Esophagus mucosa (tissue), 1 donor: ENCODE measurements around the gene CSF2. TPM values are rescaled to one million over a fixed set of nuclear protein-coding genes. Genes with fewer than 3 reads are reported as not detected.
"Not testable (repeated sequence)": the region's sequence is repeated elsewhere in the genome, so short reads cannot be mapped to it uniquely, and the experiment has no call there.

Experiments
- ATAC-seq: fragments of 200-7000 bp; cut with Tn5 transposase; one replicate; pipeline ENCODE4 v1.9.1; 2020
- total RNA-seq: library from RNA; stranded (reverse); gene quantifications from one replicate; pipeline ENCODE4 v1.2.4, GENCODE V29; 2023
- donor health status: DM: yes; HTN: yes; CAD: no.

The CSF2 gene
- total RNA-seq, 1 donor from 2014 or later, result not detected

DNA sequence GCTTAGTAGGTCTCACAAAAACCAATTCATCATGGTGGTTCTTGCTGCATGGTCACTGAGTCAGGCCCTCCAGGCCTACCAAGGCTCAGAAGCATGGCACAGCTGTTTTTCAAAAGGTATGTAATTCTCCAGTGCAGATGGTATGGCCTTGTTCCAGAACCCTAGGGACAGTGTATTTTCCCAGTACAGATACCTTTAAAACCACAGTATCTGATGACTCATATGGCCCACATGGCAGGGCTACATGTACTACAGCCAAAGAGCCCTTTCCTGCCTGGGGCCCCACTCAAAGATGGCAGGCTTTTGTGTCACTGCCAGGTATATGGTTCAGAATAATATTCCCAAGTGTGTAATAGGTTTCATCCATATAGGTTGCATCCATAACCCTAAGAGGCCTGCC is 16.5 kb downstream of the CSF2 start:
- peak; percentile 16 for ATAC-seq

DNA sequence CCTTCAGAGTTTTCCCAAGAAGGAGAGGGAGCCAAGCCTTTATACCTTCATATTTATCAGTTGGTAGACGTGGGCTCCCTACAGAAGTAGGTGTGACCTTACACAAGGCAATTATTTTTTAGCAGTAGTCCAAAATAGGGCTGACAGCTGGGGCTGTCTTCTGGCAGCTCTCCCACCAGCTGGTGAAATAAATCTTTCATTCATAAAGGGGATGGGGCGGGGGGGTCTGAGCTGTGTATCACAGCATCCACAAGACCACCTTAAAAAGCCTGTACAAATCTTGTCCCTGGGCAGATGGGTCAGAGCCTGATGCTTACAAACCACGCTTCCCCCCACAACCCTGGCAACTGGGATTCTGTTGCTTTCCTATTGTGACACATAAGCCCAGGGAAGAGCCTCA is 19.7 kb downstream of the CSF2 start:
- ATAC-seq, result no peak

DNA sequence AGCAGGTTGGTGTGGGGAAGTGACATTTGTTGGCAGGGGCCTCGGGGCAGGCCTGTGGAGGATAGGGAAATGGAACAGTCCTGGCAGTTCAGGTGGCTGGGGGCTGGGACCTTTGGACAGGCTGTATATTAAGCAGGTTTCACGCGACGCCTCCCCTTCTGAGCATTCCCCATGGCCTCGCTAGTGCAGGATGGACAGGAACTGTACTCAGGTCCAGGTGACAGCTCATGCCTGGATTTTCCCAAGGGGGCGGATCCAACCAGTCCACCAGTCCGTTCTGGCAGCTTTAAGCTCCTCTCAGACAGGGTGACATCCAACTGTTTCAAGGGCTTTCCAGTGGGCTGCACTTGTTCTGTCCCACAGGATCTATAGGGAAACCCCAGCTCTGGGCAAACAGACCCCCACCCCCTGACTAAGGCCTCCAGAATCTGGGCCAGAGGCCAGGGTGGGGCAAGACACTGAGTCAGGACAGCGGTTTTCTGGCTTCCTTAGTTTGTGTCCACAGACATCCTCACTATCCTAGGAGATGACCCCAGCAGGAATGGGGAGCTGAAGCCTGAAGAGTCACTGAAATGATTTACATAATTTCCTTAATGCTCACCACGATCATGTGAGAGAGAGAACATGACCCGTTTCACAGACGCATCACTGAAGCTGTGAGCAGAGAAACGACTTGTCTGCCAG is 20.9 kb downstream of the CSF2 start:
- peak; percentile 45 for ATAC-seq

DNA sequence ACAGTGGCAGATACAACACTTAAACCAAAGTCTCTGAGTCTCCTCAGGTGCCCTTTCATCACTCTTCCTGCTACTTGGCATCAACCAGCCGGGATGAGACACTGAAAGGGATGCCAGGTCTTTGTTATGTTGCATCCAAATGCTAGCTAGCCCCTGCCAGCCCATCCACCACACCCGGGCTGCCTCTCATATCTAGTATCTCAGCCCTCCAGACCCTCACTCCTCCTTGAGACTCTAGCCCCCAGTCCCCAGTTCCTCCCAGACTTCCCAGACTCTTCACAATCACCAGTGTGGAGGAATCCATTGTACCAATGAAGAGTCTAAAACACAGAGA is 21.5 kb downstream of the CSF2 start:
- ATAC-seq, result no peak

DNA sequence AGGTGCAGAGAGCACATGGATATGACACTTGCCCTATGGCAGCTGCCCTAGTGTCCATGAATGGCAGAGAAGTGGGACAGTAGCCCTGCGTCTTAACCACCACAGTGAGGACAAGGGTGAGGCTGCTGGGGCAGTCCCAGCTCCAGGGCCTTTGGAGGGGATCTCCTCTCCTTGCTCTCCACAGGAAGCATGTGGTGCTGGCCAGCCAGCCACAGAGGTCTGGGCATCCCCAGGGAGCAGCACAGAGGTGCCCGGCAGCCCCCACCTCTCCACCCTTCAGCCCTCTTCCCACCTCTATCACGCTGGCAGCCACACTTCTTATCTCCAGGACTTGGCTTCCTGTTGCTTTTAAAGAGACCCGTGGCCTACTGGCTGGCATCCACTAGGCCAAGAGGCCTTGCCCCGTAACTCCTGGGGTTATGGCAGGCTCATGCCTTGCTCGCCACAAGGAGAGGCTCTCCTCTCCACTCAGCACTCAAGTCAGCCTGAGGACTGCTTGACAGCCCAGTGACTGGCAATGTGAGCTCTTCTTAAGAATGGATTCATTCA is 21.9 kb downstream of the CSF2 start:
- ATAC-seq, result no peak

DNA sequence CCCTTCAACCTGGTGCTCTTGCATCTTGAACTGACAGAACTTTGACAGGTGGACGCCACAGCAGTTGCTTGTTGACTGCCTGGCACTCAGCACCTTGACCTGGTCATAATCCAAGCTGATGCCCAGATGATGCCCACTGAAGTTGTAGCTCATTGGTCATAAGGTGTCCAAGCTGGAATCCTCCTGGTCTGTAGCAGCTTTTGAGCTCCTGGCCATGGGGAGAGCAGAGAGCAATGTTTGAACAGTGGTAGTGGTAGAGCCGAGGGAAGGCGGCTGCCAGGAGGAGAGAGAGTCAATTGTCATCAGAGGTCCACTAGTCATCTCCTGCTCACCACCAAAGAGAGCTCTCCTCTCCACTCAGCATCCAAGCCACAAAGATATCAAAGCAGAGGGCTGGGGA is 23.3 kb downstream of the CSF2 start:
- ATAC-seq, result no peak

DNA sequence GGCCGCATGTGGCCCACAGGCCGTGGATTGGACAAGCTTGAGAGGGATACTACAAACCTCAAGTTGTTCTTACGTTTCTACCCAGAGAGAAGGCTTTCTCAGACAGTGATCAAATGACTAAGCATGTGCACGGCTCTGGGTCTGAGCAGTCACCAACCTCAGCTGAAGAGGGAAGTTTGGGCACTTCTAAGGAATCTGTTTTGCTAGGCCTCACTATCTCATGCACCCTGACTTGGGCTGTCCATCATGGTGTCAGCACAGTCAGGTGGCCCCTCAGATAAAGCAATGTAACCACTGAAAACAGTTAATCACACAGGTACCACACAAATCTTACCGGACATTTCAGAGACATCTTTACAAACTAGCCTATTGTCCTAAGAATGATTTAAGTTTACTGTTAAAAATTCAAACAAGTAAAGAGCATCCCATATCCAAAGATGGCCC is 24.6 kb downstream of the CSF2 start:
- ATAC-seq, result no peak

DNA sequence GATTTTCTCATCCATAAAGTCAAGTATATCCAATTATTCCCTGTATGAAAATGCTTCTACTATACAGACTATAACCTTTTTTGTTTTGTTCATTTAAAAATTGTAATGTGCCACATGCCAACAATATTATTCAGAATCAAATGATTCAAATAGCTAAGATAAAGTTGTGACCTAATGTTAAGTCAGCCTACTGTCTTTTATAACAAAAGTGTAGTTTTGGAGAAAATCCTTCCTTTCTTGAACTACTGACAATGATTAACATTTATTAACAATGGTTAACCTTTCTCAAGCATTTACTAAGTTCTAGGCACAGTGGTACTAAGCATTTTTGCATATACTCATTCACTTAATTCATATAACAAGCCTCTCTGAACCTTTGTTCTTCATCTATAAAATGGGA is 25.0 kb downstream of the CSF2 start:
- no peak for ATAC-seq

DNA sequence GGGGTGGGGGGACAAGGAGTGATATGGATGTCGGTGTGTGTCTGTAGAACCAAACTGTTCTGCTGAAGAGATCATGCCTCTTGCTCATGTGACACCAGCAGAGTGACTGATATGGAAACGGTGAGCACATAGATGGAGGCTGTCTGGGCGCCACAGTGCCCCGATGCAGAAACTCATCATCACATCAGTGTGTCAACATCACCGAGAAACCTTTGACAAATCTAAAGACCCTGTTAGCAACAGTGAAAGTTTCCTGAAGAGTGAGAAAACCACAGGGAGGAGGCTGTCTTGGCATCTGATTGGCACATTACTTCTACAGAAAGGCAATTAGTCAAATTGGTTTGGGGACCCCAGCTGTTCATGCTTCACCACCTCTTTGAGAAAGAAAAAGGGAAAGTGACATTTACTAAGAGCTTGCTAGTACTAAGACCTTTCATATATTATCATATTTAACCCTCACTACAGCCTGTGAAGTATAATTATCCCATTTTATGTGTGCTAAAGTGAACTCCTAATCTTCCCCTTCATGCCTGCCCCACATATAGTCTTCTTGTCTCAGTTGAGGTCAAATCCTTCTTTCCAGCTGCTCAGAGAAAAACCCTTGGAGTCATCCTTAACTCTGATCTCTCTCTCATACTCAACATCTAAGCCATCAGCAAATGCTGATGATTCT is 25.6 kb downstream of the CSF2 start:
- no peak for ATAC-seq

DNA sequence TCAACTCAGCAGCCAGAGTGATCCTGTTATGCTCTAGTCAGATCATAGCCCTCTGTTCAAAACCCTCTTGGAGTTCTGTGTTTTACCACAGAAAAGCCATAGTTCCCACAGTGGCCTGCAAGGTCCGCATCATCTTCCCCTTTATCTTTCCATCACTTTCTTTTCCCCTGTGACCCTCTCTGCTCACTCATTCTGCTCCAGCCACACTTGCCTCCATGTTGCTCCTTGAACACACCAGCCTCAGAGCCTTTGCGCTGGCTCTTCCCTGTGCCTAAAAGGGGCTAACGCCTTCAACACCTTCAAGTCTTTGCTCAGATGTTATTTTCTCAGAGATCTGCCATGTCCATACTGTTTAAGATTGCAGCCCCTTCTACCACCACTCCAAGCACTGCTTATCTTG is 26.3 kb downstream of the CSF2 start:
- no peak for ATAC-seq

DNA sequence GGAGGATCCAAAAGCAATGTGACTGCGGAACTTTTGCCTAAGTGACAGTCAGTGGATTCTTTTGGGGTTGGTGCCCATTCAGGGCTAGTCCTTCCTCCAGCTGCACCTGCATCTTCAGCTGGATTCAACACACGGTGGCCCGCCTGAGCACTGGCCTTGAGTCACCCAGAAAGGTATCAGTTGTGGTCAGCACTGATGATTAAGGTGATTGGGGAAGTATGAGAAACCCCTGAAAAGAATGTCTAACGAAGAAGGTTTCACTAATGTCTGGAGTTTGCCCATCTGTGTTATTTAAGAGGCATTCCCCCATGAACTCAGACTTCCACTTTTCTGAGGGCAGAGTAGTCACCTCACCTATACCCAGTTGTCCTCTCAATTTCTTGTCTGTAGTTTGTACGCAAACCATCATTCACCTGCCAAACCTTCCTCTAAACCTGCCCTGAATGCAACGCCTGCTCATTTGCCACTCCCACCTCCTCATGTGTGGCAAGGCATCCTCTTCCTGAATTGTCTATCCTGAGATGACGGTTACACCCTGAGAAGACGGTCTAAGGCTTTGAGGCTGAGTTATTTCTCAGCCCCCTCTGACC is 27.2 kb downstream of the CSF2 start:
- no peak for ATAC-seq

DNA sequence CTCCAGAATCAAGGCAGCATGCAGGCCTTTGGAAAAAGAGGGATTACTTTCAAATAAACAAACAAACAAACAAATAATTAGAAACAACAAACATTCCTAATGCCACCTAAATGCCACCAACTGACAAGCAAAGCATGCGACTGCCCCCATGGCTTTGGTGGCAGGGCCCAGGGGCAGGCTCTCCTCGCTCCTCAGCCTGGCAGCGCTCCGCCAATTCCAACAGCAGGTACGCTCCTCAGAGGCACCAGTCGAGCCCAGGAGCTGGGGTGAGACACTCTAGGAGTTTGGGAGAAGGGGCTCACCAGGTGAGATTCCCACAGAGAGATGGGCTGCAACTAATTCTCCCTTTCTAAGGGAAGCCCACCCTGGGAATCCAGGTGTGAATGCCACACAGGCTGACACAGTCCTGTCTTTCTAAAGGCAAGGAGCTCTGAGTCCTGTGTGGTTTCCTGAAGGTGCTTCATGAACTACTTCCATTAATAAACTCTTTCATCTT is 27.8 kb downstream of the CSF2 start:
- no peak for ATAC-seq

DNA sequence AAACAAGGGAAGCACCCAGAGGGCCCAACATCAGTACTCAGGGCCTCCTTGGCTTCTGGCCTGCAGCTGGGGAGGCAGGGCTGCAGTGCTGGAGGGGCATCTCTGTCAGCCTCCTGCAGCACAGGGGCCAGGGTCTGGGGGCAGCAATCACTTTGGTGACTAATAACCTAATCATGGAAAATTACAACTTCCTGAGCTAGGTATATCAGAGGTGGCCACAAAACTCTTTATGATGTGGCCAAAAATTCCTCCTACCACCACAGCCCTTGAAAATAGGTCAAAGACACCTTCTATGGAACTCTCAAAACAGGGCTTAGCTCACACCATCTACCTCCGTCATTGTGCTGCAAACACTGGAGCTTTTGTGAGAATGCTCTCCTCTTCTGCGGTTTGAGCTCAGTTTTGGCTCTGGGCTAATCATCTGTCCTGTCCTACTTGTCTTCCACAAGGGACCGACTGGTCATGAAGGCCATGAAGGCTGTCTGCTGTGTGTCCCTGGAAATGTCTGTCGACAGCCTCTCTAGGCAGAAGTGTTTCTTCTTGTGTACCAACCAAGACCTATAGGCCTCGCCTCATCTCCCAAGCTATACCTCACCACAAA is 28.6 kb downstream of the CSF2 start:
- ATAC-seq, result no peak

DNA sequence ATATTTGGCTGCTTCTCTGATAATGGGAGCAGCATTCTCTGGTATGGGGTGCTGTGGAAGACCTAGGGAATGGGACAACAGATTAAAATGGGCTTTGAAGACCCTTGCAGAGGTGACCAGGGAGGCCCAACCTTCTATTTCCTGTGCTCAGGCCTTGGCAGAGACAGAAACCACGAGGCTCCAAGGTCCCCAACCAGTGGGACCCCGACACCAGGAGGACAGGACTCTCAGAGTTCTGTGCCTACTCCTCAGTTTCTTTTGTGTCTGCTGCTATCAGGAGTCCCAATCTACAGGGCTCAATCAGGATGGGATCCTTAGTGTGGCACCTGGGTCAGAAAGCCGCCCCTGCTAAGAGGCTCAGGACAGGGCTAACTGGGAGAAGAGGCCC is 29.3 kb downstream of the CSF2 start:
- no peak for ATAC-seq

DNA sequence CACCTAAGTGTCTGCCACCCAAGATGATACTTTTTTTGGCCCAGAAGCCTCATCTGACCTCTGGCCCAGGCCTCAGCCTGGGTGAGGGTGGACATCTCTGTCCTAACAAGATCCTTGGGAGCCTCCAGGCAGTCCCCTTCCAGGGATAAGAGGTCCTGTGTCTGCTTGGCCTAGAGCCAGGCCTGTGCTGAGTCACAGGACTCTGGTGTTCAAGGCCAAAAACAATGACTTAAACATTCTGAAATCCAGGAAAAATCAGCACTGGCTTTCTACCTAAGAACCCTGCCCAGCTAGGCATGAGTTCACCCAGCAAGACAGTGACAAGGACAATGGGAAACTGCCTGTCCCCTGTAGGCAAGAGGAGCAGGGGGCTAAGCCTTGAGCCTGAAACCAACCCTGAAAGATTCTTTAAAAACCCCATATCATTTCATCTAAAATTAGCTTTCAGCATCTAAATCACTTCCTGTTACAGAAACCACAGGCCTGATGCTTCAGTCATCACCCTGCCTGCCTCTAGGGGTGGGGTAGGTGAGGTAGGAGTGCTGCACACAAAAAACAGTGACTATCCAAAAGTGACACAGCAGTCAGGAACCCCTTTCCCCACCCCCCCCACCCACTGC is 29.9 kb downstream of the CSF2 start:
- peak; percentile 70 for ATAC-seq

DNA sequence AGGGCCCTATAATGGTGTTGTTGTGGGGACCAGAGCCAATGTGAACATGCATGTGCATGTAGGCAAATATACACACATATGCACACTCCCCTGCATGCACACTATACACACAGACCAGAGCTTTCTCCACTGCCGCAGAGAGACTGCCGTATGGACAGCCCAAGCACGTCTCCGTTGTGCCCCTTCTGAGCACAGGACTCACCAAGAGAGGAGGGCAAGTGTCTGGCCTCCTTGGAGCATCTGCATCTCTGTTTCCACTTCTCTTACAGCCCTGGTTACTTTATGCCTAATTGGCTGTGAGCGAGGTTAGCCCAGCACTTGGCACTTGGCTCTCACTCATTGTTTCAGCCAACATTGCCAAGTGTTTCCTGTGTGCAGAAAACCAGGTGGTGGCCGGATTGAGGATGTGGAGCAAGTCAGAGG is 30.4 kb downstream of the CSF2 start:
- no peak for ATAC-seq

DNA sequence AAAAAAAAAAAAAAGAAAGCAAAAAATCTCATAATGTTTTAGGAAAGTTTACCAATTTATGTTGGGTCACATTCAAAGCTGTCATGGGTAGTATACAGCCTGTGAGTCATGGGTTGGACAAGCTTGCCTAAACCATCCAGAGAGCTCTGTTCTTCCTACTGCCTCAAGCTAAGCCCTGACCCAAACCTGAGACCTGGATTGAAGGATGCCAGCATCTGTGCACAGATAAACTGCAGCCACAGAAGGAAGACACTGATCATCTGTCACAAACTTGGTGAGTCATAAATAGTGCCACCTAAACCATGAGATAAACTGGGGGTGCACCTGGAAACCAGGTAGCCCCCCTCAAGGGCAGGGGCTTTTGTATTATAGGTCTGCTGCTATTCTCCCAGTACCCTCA is 31.0 kb downstream of the CSF2 start:
- ATAC-seq, result no peak

DNA sequence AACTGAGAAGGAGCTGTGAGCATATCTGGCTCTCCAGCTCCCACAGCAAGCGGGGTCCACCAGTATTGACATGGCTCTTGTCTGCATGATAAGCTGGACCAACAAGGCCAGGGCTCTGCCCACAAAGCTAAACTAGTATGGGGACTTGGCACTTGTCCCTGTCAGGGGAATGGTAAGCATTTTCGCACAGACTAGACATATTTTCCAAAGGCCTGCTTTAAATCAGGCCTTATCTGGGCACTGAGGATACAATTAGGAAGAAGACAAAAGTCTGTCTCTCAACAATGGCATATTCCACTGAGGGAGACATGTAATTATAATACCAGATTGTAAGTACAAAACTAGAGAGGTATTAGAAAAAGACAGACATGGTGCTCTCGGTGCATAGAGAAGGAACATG is 32.1 kb downstream of the CSF2 start:
- no peak for ATAC-seq

DNA sequence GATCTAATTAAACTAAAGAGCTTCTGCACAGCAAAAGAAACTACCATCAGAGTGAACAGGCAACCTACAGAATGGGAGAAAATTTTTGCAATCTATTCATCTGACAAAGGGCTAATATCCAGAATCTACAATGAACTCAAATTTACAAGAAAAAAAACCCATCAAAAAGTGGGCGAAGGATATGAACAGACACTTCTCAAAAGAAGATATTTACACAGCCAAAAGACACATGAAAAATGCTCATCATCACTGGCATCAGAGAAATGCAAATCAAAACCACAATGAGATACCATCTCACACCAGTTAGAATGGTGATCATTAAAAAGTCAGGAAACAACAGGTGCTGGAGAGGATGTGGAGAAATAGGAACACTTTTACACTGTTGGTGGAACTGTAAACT is 34.9 kb downstream of the CSF2 start:
- not testable (repeated sequence) for ATAC-seq

DNA sequence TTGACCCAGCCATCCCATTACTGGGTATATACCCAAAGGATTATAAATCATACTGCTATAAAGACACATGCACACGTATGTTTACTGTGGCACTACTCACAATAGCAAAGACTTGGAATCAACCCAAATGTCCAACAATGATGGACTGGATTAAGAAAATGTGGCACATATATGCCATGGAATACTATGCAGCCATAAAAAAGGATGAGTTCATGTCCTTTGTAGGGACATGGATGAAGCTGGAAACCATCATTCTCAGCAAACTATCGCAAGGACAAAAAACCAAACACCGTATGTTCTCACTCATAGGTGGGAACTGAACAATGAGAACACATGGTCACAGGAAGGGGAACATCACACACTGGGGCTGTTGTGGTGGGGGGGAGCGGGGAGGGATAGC is 35.4 kb downstream of the CSF2 start:
- not testable (repeated sequence) for ATAC-seq

DNA sequence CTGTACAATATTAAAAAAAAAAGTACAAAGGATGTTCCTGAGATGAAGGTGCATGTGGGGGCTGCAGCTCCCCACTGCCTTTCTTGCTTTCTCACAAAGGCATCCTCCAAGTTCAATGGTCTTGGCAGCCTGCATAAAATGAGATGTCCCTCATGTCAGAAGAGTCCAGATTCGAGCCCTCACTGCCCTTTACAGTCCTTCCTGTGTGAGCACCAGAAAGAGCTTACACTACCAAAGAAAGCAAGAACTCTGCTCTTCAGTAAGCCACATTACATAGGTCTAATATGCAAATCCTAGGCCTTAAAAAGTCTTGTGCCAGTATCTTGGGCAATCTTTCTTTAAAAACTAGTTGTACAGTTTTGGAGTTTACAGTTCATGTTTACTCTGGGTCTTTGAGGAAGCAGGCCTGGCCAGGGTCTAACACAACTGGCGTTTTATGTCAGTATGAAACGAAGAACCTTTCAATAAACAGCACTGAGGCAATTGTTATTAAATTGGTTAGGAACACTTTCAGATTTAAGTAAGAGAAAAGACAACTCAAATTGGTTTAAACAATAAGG is 36.0 kb downstream of the CSF2 start:
- no peak for ATAC-seq

DNA sequence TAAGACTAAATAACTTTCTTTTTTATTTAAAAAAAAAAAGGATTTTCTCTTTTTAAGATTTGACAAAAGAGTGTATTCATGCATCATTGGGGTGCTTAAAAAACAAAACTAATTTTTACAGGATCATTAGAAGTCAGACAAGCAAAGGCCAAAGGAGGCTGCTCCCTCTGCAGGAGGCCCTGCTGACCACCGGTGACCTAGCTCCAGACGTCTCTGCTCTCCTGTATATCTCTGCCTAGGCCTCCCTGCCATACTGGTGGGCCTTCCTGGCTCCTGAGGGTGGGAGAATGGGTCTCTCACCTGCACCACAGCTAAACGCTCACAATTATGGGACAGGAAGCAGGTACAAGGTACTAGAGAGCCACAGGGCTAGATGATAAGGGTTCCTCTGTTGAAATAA is 36.6 kb downstream of the CSF2 start:
- ATAC-seq, result no peak

DNA sequence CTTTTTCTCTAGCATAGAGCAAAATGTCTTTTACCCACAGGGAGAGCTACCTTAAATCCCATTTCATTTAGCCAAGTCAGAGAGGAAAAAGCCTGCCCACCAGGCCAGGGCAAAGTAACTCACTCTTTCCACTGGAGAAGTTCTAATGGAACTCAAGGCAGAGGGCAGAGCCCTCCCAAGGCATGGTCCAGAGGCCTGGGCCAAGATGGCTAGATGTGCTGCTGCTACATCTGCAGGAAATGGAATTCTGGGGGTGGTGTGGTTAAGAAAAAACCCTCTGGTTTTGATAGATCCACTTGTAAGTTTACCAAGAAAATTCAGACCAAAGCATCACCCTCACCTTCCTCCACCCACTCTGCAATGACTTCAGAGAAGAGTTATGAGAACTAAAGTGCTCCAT is 37.3 kb downstream of the CSF2 start:
- ATAC-seq, result no peak
